Measurements from ENCODE around the gene MCM6.

Gene MCM6

DNA sequence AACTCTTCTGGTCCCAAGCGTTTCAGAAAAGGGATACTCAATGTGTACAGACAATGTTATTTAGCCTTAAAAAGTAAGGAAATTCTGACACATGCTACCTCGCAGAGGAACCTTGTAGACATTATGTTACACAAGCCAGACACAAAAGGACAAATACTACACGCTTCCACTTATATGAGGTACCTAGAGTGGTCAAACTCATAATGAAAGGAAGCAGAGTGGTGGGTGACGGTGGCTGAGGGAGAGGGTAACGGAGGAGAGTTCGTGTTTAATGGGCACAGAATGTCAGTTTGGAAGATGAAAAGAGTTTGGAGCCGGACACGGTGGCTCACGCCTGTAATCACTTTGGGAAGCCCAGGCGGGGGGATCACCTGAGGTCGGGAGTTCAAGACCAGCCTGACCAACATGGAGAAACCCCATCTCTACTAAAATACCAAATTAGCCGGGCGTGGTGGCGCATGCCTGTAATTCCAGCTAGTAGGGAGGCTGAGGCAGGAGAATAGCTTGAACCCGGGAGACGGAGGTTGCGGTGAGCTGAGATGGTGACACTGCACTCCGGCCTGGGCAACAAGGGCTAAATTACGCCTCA lies 1.4 kb downstream of the MCM6 start:
- in situ Hi-C loops (cut with HindIII; ENCODE audit: low sequenced_read_pairs) = no loop called here

DNA sequence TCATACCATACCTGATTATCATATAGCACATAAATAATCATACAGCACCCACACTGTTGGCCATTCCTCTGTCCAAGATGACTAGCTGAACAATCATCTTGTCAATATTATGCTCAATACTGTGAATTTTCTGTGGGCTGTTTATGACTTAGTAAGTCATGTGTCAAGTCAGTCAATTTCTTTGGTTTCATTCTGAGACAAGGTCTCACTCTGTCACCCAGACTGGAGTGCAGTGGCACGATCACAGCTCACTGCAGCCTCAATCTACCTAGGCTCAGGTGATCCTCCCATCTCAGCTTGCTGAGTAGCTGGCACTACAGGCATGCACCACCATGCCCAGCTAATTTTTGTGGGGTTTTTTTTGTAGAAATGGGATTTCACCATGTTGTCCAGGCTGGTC lies 5.7 kb downstream of the MCM6 start:
- in situ Hi-C loops (cut with HindIII; ENCODE audit: low sequenced_read_pairs) = no loop called here

GRCh38 chr2:135863233-135863632 lies 13.0 kb downstream of the MCM6 start:
- in situ Hi-C loops (cut with HindIII; ENCODE audit: low sequenced_read_pairs) = no loop called here

DNA sequence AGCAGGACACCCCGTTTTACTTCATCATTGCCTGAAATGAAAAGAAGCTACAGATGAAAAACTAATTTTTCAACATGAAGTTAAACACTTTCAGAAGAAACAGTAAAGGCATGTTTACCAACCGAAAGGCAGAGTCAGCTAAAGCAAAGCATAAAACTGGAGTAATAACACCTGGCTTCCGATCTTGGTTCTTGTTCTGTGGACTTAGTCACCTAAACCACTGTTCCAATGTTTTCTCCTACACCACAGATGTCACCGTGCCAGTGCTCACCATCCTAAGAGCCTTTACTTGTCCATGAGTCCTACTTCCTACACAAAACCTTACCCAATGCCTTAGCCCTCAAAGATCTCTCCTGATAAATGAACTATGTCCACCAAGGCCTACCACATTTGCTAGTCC lies 13.5 kb downstream of the MCM6 start:
- in situ Hi-C loops (cut with HindIII; ENCODE audit: low sequenced_read_pairs) = no loop called here

- in situ Hi-C loops (cut with HindIII; ENCODE audit: low sequenced_read_pairs) = no loop called here
Measured at GRCh38 chr2:135853401-135853800, 22.8 kb downstream of the MCM6 start.

- in situ Hi-C loops (cut with HindIII; ENCODE audit: low sequenced_read_pairs) = no loop called here
Measured at GRCh38 chr2:135851858-135852257, 24.4 kb downstream of the MCM6 start.

DNA sequence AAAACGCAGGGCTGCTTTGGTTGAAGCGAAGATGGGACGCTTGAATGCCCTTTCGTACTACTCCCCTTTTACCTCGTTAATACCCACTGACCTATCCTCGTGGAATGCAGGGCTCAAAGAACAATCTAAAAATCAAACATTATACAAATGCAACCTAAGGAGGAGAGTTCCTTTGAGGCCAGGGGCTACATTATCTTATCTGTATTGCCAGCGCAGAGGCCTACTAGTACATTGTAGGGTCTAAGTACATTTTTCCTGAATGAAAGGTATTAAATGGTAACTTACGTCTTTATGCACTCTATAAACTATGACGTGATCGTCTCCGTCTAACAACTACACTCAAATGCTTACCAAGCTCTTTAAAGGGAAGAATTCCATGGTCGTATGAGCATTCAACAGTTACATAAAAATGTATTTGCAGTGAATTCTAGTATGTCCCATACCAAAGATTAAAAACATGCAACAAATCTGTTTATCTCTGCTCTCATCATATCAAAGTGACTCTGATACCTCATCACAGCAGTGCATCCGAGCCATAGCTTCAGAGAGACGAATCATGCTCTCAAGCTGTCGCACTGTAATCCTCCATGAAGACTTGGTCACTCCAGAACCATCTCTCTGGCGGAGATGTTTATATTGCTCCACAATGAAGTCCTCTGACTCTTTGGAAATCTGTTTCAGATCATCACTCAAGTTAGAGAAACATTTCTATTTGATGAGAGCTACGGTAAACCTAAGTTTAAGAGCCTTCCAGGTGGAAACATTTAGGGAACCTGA lies 25.2 kb downstream of the MCM6 start:
- in situ Hi-C loops (cut with HindIII; ENCODE audit: low sequenced_read_pairs) = no loop called here

DNA sequence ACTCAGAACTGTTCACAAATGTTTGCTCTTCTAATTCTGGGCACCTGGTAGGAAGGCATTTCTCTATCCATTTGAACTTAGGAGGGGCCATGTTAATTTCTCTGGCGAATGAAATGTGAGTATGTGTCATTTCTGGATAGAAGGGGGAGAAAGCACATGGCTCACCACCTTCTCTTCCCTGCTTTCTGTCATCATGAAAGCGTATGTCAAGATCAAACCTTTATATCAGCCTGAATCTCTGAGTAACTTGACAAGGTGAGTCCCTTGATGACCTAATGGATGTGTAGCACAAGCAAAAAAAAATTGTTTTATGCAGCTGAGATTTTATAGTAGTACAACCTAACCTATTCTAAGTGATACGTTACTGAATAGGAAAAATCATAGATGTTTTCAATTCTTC lies 27.2 kb downstream of the MCM6 start:
- in situ Hi-C loops (cut with HindIII; ENCODE audit: low sequenced_read_pairs) = loop anchor here (5.0 kb wide), 1 partner anchor 48 kb away; no protein-coding TSS in a partner anchor

GRCh38 chr2:135845997-135846396 lies 30.2 kb downstream of the MCM6 start:
- in situ Hi-C loops (cut with HindIII; ENCODE audit: low sequenced_read_pairs) = loop anchor here (5.0 kb wide), 1 partner anchor 51 kb away; no protein-coding TSS in a partner anchor

- in situ Hi-C loops (cut with HindIII; ENCODE audit: low sequenced_read_pairs) = loop anchor here (5.0 kb wide), 1 partner anchor 52 kb away; no protein-coding TSS in a partner anchor
Measured at GRCh38 chr2:135845257-135845656, 31.0 kb downstream of the MCM6 start.

GRCh38 chr2:135844301-135844895 lies 31.8 kb downstream of the MCM6 start:
- in situ Hi-C loops (cut with HindIII; ENCODE audit: low sequenced_read_pairs) = no loop called here

- in situ Hi-C loops (cut with HindIII; ENCODE audit: low sequenced_read_pairs) = no loop called here
Measured at GRCh38 chr2:135843671-135844070, 32.6 kb downstream of the MCM6 start.

DNA sequence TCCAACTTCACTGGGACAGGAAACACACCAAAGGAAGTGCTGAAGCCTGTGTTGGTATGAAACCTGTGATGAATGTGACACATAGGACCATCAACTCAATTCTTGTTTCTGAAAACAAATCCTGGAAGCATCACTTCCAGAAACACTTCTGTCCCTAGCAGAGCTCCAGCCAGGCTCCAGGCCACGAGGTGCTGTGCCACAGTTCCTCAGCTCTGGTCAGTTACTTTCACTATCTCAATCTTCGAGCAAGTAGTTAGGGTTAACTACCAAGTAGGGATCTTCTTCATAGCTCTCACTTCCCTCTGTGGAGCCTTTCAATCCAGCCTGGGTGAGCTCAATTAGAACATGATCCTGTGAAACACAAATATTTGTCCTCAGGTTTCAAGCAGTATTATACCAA lies 35.6 kb downstream of the MCM6 start:
- in situ Hi-C loops (cut with HindIII; ENCODE audit: low sequenced_read_pairs) = no loop called here

- in situ Hi-C loops (cut with HindIII; ENCODE audit: low sequenced_read_pairs) = no loop called here
Measured at GRCh38 chr2:135839713-135840112, 36.5 kb downstream of the MCM6 start.

GRCh38 chr2:135838502-135838901 lies 37.7 kb downstream of the MCM6 start:
- in situ Hi-C loops (cut with HindIII; ENCODE audit: low sequenced_read_pairs) = no loop called here

DNA sequence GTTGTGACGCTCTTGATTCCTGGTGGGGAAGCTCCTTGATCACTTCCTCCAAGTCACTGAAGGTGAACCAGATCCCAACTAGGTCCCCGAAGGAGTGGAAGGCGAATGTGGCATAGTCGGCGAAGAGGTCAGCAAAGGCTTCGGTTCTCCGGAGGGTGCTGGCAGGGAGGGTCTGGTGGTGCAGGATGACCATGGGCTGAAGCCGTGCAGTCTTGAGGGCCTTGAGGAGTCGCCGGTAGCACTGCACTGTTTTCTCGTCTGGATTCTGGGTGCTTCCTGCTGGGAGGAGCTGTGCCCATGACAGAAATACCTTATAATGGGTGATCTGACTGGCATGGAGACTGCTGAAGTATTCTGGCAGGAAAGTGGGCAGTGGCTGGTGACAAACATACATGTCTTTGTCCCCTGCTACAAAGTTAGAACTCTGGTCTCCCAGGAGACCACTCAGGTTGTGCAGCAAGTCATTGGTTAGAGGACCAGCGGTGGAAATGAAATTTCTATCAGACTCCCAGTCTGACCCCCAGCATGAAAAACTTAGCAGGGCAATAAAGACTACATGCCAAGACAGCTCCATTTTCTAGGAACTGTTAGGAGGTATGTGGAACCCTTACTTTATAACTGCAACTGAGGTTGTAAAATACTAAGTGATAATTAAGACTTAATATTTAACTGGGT lies 39.5 kb downstream of the MCM6 start, which contains the start of gene LCT:
LCT (minus strand) TSS at position 589 of the 675 bp plus-strand sequence; CDS start at position 574, 15 bp downstream.
- in situ Hi-C loops (cut with HindIII; ENCODE audit: low sequenced_read_pairs) = no loop called here

GRCh38 chr2:135832891-135833290 lies 43.4 kb downstream of the MCM6 start:
- in situ Hi-C loops (cut with HindIII; ENCODE audit: low sequenced_read_pairs) = no loop called here

DNA sequence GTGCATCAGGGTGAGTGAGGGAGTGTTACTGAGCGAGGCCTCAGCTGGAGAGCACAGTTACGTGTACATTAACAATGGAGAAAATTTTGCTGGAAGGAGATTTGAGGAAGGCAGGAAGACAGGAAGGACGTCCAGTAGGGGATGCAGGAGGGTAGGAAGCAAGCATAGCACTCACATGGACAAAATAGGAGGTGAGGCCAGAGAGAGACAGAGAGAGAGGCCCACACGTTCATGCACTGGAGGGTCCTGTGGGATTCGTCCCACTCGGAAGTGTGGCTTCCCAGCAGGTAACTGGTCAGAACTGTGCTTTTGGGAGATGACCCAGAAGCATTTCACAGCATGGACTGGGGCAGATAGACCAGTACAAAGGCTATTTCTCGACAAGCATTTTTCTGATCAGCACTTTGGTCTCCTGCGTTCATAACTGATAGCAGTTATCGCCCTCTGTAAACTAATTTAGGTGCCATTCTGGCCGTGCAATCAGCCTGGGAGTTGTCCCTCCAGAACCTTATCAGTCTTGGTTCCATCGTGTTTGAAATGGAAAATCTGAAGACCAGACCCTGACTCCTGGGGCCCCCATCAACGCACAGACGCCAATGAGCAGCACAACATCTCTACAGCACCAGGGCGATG lies 44.9 kb downstream of the MCM6 start:
- in situ Hi-C loops (cut with HindIII; ENCODE audit: low sequenced_read_pairs) = no loop called here

DNA sequence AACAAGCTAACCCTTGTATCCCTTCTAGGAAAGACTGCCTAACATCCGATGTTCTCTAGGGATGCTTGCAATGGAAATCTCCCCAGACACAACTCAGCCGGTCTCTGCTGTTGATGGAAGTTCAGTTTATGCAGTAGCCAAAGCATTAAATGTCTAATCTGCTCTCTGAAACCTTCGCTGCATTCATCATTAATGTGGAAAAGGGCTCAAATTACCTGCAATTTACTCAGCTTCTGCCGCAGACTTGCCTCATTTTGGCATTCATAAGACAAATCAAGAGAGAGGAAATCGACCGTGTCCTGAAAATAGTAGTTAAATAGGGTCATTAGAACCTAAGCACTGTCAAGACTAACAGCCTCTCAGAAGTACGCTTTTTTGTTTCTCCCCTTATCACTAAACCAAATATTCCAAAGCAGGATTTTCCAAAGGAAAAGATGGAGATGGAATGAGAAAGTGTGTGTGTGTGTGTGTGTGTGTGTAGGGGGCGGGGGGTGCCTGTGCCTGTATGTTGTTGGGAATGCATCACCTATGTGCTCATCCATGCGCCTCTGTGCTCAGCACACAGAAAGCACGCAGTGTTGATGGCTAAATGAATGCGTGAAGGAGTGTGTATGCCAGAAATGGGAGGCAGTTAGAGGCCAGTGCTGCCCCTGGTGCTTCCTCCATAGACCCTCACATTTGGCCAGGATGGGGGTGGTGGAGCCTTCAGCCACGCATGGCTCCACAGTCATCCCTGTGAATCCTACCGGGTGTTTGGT lies 46.7 kb downstream of the MCM6 start:
- in situ Hi-C loops (cut with HindIII; ENCODE audit: low sequenced_read_pairs) = no loop called here

DNA sequence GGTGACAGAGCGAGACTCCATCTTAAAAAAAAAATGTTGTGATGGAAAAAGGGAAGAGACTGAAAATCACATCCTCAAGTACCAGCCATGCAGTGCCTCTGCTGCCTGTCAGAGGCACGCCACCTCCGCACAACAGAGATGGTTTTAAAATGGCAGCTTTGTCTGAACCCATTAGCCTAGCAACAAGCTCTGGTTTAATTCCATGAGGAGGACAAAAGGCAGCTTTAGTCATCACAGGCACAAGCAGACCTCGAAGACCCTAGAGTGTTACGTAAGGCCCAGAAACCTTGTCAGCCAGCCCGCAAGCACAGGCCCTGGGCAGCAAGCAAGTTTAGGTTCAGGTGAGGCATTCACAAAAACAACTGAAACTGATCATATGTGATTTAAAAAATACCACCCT lies 49.7 kb downstream of the MCM6 start:
- in situ Hi-C loops (cut with HindIII; ENCODE audit: low sequenced_read_pairs) = no loop called here

All from endothelial cell of hepatic sinusoid (primary cell).